ENCODE results near the gene SLIT3.

DNA sequence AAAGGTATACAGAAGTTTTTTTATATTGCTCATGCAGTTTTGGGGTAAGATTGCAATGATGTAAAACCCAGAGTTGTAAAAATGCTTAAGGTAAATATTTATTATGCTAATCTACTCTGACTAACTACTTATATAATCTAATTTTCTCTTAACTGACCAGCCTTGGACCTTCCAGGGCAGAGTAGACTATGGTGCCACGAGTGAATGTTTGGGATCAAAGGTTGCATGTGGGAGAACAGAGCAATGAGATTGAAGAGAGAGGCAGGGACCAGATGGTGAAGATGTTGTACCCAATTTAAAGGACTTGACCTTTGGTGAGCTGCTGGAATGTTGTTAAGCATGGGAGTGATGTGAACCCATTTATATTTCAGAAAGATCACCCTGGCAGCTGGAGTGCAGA, 686.9 kb downstream of the SLIT3 start:
- TF ChIP-seq, protein P1, sequence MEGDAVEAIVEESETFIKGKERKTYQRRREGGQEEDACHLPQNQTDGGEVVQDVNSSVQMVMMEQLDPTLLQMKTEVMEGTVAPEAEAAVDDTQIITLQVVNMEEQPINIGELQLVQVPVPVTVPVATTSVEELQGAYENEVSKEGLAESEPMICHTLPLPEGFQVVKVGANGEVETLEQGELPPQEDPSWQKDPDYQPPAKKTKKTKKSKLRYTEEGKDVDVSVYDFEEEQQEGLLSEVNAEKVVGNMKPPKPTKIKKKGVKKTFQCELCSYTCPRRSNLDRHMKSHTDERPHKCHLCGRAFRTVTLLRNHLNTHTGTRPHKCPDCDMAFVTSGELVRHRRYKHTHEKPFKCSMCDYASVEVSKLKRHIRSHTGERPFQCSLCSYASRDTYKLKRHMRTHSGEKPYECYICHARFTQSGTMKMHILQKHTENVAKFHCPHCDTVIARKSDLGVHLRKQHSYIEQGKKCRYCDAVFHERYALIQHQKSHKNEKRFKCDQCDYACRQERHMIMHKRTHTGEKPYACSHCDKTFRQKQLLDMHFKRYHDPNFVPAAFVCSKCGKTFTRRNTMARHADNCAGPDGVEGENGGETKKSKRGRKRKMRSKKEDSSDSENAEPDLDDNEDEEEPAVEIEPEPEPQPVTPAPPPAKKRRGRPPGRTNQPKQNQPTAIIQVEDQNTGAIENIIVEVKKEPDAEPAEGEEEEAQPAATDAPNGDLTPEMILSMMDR (IDR thresholded peaks at IDR 0.05; ENCODE audit: insufficient read depth, low read length) = no peak
- TF ChIP-seq POLR2AphosphoS5 (IDR thresholded peaks at IDR 0.05; ENCODE audit: low read depth) = no peak
- TF ChIP-seq, protein P2, sequence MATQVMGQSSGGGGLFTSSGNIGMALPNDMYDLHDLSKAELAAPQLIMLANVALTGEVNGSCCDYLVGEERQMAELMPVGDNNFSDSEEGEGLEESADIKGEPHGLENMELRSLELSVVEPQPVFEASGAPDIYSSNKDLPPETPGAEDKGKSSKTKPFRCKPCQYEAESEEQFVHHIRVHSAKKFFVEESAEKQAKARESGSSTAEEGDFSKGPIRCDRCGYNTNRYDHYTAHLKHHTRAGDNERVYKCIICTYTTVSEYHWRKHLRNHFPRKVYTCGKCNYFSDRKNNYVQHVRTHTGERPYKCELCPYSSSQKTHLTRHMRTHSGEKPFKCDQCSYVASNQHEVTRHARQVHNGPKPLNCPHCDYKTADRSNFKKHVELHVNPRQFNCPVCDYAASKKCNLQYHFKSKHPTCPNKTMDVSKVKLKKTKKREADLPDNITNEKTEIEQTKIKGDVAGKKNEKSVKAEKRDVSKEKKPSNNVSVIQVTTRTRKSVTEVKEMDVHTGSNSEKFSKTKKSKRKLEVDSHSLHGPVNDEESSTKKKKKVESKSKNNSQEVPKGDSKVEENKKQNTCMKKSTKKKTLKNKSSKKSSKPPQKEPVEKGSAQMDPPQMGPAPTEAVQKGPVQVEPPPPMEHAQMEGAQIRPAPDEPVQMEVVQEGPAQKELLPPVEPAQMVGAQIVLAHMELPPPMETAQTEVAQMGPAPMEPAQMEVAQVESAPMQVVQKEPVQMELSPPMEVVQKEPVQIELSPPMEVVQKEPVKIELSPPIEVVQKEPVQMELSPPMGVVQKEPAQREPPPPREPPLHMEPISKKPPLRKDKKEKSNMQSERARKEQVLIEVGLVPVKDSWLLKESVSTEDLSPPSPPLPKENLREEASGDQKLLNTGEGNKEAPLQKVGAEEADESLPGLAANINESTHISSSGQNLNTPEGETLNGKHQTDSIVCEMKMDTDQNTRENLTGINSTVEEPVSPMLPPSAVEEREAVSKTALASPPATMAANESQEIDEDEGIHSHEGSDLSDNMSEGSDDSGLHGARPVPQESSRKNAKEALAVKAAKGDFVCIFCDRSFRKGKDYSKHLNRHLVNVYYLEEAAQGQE (IDR thresholded peaks at IDR 0.05; ENCODE audit: insufficient replicate concordance, low read depth) = no peak
